GM13977 (cell line): ENCODE measurements around the gene TPTE2.
A peak's percentile ranks its signal among the peaks of the same experiment; 100 is the strongest.
"Not testable (repeated sequence)": the region's sequence is repeated elsewhere in the genome, so short reads cannot be mapped to it uniquely, and the experiment has no call there.

Experiments
- DNase-seq: peaks from one replicate; pipeline ENCODE4 v3.0.0; 2012; ENCODE audit warnings: low spot score
- in situ Hi-C: fragments of 300-500 bp; cut with MboI; formaldehyde crosslinking; loops from one replicate; pipeline ENCODE4 v1.12.0; 2022; ENCODE audit warnings: low sequenced_read_pairs, low pct_unique_long_range_greater_than_20kb, mixed read lengths, inconsistent platforms; ENCODE audit not compliant: unreplicated experiment
- TF ChIP-seq, protein P1 (sequence below): IDR thresholded peaks from 2 replicates; pipeline ENCODE4 v1.5.1; 2012; ENCODE audit warnings: mild to moderate bottlenecking, control low read depth; ENCODE audit not compliant: insufficient read depth; ENCODE audit errors: extremely low read depth, missing control alignments

The TPTE2 gene

DNA sequence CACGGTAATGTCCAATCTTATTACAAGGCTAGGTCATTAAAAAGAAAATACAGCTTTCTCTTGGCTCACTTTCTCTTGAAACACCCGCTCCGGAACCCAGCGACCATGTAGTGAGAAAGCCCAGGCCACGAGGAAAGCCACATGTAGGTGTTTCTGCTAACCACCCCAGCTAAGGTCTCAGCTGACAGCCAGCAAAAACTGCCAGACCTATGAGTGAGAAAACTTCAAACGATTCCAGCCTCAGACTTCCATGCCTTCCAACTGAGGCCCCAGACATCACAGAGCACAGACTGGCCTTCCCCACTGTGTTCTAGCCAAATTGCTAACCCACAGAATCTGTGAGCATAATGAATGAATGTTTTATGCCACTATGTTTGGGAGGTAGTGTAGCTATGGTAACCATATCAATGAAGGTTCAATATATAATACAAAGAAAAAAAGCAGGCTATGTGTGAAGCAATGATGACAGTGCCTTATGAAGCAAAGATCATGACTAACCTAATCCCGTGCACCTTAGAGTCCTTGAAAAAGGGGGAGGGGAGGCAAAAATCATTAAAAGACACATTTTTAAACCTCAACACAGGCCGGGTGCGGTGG lies 11.9 kb upstream of the TPTE2 start:
- TF ChIP-seq, protein P1, sequence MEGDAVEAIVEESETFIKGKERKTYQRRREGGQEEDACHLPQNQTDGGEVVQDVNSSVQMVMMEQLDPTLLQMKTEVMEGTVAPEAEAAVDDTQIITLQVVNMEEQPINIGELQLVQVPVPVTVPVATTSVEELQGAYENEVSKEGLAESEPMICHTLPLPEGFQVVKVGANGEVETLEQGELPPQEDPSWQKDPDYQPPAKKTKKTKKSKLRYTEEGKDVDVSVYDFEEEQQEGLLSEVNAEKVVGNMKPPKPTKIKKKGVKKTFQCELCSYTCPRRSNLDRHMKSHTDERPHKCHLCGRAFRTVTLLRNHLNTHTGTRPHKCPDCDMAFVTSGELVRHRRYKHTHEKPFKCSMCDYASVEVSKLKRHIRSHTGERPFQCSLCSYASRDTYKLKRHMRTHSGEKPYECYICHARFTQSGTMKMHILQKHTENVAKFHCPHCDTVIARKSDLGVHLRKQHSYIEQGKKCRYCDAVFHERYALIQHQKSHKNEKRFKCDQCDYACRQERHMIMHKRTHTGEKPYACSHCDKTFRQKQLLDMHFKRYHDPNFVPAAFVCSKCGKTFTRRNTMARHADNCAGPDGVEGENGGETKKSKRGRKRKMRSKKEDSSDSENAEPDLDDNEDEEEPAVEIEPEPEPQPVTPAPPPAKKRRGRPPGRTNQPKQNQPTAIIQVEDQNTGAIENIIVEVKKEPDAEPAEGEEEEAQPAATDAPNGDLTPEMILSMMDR = no peak
- DNase-seq = no peak
- in situ Hi-C loops = no loop called here

DNA sequence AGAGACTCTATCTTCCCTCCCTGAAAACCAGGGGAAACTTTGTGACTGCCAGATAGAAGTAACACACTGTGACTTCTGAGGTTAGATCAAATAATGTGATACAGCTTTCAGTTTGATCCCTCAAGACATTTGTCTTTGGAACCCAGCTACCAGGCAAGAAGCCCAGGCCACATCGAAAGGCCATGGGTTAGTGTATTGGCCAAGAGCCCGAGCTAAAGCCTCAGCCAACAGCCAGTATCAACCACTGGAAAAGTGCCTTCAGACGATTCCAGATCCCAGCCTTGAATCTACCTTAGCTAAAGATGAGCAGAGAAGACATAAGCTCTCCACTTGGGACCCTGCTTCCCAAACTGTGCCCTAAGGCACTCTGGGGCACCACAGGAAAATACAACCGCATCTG lies 10.9 kb upstream of the TPTE2 start:
- DNase-seq = no peak
- in situ Hi-C loops = no loop called here
- TF ChIP-seq, protein P1 = no peak

DNA sequence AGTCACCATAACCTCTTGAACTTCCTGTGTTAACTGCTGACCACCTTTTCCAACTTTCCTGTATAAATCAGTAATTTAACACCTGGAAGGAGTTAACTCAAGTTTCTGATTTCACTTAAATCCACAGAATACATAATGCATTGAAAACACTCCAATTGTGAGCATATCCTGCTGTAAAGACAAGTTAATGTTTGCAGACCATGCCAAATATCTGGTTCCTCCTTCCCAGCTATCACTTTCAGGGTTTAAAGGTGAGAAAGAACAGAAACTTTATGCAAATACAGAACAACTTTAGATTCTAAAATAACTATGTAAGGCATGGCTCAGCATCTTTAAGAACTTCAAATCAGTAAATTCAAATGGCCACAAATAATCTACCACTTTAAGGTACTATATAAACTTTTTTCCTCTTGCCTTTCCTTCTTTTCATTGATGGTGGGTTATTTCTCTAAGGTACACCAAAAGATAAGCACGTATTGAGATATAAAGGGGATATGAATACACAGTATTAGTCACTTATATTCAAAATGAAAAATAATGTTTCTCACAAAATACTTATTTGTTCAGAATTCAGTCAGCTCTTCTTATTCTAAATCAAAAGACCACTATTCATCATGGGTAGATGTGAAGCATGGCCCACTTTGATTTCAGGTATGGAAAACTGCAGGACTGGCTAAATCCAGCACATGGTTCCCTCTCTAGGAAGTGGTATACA lies 6.6 kb upstream of the TPTE2 start:
- in situ Hi-C loops = no loop called here
- DNase-seq = peak; percentile 53
- TF ChIP-seq, protein P1 = no peak

DNA sequence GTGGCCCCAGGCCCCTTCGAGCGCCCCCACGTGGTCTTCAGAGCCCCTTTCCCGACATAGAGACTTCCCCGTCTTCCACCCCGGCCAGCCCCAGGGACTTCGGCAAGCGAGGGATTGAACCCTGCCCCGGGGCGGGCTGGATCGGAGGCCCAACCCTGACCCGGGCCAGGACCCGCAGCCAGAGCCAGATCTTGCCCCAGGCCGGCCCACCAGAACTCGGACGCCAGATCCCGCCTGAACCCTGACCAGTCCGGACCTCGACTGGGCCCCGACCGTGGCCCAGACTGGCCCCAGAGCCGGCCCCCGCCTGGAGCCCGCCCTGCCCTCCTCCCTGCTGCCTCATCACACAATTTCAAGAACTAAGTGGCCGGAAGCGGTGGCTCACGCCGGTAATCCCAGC lies 253 bp upstream of the TPTE2 start:
- TF ChIP-seq, protein P1 = no peak

DNA sequence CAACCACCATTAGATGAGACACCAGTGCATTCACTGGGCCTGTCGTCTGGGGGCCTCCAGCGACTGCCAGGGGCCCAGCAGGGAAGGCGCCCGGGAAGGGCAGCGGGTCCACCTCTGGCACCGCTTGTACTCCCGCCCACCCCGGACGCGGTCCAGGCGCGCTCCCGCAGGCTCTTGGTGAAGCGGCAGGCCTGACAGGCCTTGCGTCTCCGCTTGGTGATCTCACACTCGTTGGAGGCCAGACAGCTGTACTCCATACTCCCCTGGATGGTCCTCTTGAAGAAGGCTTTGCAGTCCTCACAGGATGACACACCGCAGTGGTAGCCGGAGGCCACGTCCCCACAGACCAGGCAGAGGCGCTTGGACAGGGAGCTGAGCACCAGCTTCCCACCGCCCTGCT lies 660 bp downstream of the TPTE2 start:
- in situ Hi-C loops, DNase-seq: not testable (repeated sequence)

More for the DNA sequence above, 253 bp upstream of the TPTE2 start:
- in situ Hi-C loops = no loop called here
- DNase-seq = no peak

DNA sequence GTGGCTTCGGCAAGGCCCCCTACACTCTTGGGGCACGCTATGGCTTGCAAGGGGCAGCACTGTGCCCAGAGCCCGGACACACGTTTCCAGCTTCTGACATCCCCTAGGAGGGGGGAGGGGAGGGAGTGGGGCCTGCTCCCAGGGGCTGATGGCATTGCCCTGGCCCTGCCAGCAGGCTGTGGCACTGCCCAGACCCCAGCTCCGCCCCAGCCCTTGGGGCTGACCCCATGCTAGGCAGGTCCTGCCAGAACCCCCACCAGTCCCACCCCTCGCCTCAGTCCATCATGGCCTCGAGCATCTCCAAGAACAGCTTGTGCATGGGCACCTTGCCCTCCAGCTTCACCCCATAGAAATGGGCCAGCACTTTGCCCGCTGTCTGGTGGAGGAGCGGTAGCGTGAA lies 1.6 kb downstream of the TPTE2 start:
- in situ Hi-C loops, DNase-seq: not testable (repeated sequence)

DNA sequence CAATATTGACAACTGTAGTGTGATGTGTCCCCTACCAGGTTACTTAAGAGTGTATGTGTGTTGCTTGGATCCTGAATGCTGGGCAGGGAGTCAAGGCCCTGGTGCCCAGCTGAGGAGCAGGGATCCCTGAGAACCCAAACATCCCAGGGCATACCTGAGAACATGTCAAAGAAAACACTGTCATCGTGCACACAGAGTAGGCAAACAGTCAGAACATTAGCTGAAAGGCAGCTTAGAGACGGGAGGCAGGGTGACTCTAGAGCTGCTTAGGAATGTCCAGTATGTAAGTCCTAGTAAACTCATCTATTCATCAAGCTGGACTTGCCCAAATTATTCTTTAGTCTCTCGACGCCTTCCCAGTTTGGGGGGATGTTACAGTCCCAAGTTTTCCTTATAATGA lies 4.0 kb downstream of the TPTE2 start:
- in situ Hi-C loops, DNase-seq: not testable (repeated sequence)

DNA sequence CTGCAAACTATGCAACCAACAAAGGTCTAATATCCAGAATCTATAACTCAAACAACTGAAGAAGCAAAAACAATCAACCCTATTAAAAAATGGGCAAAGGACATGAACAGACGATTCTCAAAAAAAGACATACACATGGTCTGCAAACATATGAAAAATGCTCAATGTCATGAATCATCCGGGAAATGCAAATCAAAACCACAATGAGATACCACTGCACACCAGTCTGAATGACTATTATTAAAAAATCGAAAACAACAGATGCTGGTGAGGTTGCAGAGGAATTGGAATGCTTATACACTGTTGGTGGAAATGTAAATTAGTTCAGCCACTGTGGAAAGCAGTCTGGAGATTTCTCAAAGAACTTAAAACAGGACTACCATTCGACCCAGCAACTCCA lies 12.1 kb downstream of the TPTE2 start:
- in situ Hi-C loops = not testable (repeated sequence)

DNA sequence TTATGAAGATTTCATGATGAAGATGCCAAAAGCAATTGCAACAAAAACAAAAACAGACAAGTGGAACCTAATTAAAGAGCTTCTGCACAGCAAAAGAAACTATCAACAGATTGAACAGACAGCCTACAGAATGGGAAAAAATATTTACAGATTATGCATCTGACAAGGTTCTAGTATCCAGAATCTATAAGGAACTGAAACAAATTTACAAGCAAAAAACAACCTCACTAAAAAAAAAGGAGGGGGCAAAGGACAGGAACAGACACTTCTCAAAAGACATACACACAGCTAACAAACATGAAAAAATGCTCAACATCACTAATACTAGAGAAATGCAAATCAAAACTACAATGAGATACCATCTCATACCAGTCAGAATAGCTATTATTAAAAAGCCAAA lies 35.7 kb downstream of the TPTE2 start:
- in situ Hi-C loops = not testable (repeated sequence)

More for the DNA sequence above, 12.1 kb downstream of the TPTE2 start:
- not testable (repeated sequence) for DNase-seq

More for the DNA sequence above, 35.7 kb downstream of the TPTE2 start:
- DNase-seq = not testable (repeated sequence)
